GM04503 (cell line): ENCODE results near the gene DHX16.

Experiments used
- DNase-seq: peaks from one replicate; pipeline ENCODE4 v3.0.0-alpha.2; 2012; ENCODE audit warnings: low read depth

Gene DHX16

DNA sequence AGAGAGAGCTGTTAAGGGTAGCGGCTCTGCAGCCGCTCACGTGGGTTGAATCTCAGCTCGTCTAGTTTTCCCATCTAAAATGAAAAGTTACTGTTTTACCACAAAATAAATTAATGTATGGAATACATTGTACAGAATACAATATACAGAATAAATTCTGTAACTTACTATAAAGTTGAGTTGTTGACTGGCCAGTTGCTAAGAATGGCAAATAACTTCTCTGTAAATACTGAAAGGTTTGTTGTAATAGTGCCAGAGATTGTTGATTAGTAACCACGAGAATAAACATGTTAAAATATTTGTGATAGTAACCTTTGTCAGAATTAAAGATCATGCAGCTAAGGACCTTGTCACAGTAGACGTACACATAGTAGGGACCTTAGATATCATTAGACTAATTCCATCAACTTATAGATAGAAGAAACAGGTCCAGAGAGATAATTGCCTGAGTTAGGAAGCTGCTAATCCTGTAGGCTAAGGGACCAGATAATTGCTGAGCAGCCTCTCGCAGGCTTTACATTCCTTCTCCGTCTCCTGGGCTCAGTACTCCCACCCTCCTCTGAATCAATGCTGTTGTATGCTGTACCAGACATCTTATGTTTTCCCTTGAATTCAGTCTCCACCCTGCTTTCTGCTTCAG is 18.5 kb upstream of the DHX16 start:
- no peak for DNase-seq

DNA sequence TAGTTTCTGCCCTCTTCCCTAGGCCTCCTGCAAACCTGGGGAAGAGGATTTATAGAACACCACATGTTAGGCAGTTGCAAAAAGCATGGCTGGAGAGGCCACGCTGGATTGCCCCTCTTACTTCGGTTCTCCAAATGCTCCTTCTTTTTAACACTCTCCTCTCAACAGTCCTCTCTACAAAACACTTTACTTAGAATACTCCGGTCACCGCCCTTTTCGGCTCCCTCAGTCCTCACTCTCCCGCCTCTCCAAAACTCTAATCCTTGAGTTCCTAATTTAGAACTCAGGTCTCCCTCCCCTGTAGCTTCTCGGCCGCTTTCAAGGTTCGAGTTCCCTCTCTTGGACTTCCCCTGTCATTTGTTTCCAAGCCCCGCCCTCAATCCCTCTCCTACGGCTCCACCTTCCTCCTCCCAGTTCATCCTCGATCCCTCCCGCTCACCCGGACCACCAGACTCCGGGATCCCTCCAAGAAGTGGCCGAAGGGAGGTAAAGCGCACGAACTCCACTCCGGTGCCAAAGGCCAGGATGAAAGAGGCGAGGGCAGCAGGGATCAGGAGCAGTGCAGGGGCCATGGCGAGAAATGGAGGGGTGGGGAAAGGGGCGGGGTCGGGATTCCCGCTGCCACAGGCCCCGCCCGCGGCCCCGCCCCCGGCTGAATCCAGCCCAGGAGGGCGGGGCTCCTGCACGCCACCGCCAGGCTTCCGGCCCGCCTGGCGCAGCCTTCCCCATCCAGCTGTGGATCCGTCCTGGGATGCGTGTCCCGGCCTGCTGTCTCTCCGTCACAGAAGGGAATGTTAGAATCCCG is 17.8 kb upstream of the DHX16 start, which contains the start of gene NRM:
Gene NRM, minus strand, starts transcription at position 582 of the 805 bp plus-strand sequence. Its CDS starts 10 bp downstream, at position 572.
- peak; percentile 49 for DNase-seq

DNA sequence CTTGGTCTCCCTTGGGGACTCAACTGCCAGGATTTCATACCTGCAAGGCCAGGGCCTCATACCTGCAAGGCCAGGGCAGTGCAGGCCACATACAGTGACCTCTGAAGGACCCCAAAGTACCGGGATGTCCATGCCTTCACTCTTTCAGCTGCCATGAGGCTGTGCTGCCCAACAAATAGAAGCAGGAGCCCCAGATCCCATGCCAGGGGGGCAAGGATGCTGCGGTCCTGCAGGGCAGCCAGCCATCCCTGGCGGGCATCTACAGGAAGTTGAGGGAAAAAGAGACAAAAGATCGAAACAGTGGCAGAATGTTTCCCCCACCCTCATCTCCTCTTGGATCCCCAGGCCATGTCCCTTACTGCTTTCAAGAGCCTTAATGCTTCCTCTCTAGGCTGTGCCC is 17.2 kb upstream of the DHX16 start:
- DNase-seq, result no peak

DNA sequence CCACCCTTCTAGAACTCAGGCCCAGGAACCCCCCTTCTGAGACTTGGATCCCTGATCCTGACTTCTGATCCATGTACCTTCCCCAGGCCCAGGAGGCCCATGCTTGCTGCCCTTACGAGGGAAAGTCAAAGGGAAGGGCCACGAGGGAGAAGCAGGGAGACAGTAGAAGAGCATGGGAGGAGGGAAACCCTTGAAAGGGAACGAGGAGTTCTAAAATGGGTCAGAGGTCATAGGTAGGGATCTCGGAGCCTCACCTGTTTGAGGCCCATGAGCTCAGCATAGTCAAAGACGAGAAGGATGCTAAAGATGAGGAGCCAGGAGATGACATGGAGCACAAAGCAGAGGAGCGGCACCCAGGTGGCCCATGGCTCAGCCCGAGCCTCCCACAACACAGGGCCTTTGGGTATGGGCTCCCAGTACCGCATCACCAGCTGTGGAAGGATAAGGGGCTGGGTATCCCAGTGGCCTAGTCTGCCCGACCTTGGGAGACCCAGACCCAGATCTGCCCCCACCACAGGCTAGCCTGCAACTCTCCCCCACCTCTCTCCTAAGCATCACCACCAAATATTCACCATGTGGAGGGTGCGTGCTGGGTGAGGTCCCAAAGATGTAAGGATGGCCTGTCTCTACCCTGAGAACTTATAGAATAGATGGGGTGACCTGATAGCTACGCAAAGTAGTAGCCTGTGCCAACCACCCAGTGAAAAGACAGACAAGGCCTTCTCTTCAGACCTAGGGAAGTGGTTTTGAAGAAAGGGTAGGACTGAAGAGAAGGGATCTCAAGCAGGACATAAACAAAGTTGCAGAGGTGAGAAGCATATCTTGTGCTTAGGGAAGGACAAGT is 16.4 kb upstream of the DHX16 start:
- no peak for DNase-seq

DNA sequence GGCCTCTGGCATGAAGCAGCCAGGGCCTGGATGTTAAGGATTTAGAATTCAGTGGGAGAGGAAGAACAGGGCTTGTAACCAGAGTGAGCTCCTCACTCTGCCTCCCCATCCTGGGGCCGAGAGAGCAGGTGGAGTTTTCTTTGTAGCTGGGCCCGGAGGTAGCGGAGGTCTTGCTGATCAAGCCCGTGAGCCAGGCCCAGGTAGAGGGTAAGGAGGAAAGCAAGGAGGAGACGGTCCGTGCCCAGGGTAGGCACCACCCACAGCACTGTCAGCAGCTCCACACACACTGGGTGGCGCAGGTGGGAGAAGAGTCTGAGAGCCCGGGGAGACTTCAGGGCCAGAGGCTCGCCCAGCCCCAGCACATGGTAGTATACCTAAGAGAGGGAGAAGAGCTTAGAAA is 15.8 kb upstream of the DHX16 start:
- no peak for DNase-seq

DNA sequence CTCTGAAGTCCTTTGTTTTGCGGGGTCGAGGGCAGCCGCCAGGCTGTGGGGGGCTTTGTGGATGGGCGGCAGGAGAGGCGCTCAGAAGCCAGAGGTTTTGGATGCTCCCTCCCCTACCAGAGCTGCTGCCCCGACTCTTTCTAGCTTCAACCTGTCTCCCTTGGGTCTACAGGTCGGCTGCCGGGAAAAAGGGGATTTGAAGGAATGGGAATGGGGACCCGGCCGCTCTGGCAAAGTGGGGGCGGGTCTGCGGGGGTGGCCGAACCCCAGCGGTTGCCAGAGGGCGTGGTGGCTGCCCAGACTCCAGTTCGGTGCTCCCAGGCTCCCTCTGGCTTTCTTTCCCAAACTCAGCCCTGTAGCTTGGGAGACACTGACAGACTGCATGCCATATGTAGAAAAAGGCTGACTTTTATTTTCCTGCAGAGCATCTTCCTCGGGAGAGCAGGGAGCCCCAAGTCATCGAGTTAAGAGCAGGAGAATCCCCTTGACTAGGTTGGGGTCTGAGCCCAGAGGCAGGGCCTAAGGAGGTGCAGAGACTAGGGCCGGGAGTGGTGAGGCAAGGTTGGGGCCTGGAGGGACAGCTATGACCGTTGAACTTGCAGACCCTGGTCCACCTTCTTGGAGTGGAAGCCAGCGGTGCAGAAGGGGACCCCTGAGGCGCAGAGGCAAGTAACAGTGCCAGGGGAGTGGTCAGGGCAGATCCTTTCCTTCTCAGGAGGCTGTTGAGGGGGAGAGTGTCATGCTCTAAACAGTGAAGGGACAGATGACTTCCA is 15.0 kb upstream of the DHX16 start:
- no peak for DNase-seq

DNA sequence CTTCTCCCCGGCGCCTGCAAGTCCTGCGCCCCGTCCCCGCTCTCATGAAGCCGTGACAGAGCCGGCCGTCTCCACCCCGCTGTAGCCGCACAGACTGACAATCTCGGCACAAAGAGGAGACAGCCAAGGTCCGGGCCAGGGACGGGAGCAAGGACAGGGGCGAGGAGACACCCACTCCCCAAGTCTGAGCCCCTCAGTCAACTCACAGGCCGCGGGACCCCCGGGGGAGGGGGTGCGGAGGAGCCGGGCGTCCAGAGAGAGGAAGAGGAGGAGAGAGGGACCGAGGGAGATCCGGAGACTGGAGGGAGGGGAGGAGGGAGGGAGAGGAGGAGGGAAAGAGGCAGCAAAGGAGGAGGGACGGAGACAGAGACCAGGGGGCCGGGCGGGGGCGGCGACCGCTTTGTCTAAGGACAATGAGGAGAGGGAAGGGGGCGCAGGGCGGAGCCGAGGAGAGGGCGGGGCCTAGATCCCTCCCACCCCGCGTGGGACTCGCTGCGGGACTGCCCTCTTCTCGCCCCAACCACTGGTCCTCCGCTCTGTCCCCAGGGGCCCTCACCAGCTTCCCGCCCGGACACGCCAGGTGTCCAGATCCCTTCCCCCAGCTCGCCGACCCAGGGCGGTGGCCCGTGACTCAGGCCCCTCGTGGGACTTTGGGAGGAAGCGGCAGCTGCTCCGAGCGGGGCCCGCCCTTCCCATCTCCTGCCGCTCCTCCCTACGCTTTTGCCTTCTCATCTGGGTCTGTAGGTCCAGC is 14.3 kb upstream of the DHX16 start:
- DNase-seq, result peak; percentile 89

DNA sequence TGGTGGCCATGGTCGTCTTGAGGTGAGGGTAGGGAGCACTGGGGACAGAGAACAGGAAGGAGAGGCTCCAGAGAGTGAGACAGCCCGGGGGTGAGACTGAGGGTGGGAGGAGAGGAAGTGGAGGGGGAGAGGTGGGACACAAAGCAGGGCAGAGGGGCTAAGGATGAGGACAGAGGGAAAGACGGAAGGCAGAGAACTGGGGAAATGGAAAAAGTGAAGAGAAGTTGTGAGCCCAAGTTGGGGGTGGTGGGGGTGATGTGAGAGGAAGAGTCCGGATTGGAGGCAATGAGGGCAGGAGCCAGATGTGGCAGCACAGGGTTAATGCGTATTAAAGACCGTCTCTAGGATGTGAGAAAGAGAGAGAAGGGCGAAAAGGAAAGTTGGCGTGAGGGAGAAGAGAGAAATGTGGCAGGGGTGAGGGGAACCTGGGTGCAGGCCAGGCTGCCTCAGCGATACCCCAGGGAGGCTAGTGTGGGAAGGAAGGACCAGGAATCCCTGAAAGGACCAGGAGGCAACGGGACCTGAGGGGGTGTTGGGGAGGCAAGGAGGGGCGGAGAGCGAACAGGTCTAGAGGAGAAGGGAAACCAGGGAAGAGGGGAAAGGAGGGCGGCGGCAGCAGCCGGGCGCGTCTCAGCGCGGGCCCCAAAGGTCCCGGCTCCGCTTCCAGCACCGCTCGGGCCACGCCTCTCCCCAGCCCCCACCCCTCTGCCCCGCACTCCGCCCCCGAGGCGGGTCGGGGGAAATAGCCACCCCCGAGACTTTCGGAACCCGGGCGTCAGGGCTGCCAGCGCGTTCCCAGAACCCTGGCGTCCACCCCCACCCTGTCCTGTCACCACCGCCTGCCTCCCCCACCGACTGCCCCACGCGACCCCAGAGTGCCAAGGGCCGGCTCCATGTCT is 13.5 kb upstream of the DHX16 start, which contains the start of gene PPP1R18:
Gene PPP1R18, minus strand, starts transcription at position 637 of the 899 bp plus-strand sequence. Its CDS starts 627 bp downstream, at position 10.
- no peak for DNase-seq

DNA sequence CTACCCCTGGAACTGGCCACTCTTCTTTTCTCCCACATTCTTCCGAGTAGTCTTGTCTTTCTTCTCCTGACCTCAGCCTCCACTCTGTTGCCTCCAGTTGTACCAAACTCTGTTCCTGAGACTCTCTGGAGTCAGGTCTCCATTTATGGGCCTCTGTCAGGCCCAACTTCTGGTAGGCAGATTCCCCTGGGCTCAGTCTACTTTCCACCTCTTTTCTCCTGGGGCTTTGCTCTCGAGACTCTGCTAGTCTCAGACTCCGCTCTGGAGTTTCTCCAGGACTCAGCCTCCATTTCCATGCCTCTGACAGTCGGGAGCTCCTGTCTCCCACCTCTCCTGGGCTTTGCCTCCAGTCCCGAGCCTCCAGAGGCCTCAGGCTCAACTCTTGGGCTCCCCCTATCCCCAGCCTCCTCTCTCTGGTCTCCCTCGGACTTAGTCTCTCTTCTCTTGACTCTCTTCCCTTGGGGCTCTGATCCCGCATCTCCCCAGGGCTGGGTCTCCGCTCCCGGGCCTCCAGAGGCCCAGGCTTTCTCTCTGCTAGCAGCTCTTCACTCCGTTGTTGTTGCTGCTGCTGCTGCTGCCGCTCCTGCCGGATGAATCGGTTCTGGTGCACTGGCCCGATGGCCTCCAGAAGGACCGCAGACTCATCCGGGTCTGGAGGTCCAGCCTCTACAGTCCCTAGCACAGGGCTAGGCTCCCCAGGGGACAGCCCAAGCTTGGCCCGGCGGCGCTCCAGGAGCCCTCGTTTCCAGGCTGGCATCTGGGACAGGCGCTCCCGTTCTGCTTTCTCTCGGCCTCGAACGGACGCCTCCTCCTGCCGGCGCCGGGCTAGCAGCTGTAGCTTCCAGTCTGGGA is 12.6 kb upstream of the DHX16 start:
- no peak for DNase-seq

DNA sequence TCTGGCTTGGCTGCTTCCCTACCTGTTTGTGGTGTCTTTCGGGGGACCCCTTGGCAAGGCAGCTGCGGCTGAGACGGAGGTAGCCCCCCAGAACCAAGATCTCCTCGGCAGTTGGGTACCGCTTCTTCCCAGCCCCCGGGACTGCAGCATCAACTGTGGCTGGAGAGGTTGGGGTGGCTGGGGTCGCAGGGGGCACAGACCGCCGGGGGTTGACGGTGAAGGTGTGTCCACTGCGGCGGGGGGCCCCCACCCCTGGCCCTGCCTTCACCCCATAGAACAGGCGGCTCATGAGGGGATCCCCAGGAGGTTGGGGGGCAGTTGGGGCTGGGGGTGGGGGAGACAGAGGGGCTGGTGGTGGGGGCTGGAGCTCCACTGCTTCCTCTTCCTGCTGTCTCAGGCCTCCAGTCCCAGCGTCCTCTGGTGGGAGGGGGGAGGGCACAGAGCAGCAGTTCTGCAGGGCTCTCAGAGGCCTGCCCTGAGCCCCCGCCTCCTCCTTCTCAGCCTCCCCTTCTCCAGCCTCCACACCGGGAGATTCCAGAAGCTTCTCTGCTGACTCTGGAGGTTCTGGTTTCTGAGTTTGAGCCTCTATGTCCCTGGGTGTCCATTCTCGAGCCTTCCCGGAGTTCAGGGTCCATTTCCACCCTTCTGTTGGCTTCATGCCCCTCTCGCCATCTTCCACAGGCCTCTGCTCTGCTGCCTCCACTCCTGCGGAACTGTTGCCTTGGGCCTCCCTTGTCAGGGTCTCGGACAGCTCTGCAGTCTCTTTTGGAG is 11.8 kb upstream of the DHX16 start:
- DNase-seq, result no peak

DNA sequence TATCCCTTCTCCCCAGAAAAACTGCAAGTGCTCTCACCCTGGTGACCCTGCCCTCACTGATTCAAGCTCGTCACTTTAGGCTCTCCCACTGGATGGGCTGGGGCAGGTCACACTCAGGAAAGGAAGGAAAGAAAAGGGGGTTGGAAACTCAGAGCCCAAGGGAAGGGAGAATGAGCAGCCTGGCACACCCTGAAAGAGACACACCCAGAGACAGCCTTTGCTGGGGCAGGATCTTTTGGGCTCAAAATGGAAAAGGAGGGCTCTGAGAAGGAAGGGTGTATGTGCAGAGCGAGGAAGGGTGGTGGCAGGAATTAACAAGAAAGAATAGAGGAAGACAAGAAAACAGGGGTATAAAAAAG is 11.2 kb upstream of the DHX16 start:
- no peak for DNase-seq

DNA sequence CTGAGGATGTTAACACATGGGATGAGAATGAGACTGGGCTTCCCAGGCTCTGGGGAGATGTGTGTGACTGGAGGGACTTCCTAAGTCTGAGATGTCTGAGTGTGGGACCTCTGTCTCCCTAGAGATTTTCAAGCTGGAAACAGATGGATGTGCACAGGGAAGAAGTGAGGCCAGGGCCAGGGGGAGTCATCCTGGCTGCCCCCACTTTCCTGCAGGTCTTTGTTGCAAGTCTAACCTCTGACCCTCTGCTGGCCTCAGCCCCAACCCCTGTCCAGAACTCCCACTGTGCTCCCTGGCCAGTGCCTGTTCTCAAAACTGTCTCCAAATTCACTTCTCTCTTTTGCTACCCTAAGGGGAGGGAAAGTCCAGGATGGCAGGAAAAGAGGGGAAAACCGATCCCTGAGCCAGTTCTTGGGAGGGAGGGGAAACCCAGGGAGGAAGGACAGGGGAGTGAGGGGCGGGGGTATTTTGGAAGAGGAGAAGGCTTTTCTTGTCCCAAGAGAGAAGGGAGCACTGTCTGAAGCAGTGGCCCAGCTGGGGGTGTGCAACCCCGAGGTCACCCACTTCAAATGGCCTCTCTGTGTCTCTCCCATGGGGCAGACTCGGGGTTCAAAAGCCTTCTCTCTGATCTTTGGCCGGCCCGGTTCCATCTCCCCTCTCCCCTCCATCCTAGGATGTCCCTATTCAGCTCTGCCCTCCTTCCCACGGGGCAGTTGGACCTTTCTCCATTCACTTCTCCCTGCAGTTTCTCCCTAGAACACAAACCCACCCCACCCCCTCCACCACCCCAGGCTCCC is 10.6 kb upstream of the DHX16 start:
- DNase-seq, result no peak

DNA sequence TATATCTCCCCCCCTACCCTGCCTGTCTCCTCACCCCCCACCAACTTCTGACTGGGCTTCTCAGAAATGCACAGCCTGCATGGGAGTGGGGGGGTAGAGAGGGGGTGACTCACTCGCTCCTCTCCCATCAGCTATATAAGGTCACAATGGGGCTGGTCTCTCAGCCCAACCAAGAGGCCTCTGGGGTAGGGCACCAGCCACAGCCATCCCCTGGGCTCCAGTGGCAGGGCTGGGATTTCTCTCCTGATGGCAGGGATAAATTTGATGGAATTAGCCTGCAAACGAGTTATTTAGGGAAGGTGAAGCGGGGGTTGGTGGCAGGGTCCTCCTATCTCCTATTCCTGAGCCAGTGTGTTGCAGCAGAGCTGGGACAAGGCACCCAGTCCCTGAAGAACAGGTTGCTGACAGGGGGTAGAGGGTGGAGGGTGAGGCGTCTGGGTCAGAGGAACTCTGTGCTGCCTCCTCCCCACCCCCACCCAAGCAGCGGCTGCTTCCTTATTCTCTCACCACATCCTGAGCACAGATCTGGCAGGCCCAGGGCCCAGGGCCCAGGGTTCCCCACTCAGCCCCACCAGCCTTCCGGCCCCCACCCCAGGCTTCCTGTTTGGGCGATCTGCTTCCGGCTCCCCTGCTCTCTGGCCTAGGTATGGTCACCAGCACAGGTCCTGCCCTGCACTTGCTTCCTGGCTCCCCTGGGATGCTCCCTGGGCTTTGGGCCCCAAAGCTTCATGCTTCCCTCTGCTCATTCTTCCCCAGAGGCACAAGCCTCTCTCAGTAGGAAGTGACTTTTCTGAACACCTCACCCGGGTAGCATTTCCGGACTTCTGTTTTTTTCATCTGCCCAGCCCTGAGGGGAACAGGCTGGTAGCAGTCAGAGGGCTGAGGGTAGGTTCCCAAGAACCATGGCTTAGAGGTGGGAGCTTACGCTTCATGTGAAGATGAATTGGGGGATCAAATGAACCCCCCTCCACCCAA is 9.6 kb upstream of the DHX16 start:
- peak; percentile 76 for DNase-seq

DNA sequence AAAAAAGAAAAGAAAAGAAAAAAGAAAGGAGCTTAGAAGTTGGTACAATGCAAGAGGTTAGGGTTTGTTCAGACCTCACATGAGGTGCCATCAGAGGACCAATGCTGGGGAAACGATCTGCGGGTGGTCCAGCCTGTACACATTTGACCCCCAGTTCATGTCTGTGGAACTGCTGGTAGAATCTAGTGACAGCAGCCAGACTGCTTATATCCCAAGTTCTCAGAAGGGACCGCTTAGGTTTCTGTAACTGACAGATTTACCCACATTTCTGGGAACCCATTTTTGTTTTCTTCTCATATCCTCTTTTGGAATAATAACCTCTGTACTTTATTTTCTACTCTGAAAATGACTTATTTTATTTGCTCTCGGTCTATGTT is 8.9 kb upstream of the DHX16 start:
- no peak for DNase-seq

DNA sequence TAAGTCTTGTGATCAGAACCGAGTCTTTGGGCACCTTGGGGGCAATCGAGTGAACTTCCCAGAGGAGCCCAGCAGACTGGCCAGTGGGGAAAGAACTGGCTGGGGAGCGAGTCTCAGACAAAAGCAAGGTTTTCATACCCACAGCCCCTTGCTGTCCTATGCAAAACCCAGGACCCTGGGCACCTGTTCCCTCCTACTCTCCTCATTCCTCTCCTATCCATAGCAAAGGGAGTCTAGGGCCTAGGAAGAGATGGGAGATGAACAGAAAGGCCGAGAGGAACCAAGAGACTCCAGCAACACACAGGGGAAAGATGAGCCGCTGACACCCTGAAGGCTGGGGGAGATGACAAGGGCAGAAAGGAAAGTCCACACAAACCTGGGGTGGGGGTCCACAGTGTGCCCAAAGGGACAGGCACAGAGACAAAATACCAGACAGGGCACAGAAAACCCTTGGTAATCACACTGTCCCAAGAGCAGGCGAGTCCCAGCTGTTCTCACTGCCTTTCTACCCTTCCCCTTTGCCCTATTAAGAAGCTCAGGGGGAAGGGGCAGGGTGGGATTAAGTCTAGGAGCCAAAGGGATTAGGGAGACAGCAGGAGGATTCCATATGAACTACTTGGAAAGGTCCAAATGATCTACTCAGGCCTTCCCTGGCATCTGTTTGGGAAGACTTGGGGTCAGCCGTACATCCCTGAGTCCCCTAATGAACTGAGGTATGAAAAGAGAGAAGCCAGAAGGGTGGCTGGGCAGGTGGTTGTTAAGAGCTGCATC is 7.1 kb upstream of the DHX16 start:
- DNase-seq, result no peak
